Measurements from ENCODE around the gene PMFBP1.

Gene PMFBP1

GRCh38 chr16:72172105-72173034 is at the start of gene PMFBP1:
PMFBP1 (minus strand) TSS chr16:72172155; CDS start chr16:72171208, 947 bp downstream.
- peak; percentile 55 for DNase-seq (ENCODE audit: low spot score)

- no peak for DNase-seq (ENCODE audit: low spot score)
Measured at GRCh38 chr16:72221630-72222024, 49.7 kb upstream of the PMFBP1 start.

- DNase-seq (ENCODE audit: low spot score): no peak
Measured at GRCh38 chr16:72220875-72221629, 49.1 kb upstream of the PMFBP1 start.

GRCh38 chr16:72219282-72219681 is 47.3 kb upstream of the PMFBP1 start:
- no peak for DNase-seq (ENCODE audit: low spot score)

DNA sequence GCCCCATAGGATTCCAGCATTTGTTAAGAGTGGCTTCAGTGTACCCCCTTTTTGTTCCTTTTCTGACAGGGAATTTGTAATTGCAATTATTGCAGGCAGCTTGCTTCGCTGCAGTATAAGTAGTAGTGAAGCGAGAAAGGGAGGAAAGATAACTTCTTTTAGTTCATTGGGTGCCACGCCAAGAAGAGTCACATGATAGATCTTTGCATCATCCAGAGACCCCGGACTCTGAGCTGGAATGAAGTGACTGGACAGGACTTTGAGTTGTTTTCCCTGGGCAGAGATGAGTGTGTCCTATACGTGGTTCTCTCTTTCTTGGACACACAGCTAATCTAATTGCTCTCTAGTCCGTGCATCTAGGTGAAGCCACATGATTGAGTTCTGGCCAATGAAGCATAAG is 44.8 kb upstream of the PMFBP1 start:
- no peak for DNase-seq (ENCODE audit: low spot score)

DNA sequence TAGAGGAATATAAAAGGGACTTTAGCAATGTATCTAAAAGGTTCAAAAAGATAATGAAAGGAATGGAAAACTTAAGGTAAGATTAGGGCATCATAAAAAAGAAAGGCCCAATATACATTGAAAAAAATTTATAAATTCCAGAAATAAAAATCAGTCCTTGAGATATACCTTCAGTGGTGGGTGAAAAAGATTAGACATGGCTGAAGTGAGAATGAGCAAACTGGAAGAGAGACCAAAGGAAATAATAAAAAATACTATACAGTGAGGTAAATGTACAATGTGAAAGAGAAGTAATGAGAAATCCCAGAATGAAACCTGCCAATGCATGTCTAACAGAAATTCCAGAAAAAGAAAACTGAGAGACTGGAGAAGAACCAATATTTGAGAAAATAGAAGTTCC is 42.9 kb upstream of the PMFBP1 start:
- DNase-seq (ENCODE audit: low spot score): no peak

DNA sequence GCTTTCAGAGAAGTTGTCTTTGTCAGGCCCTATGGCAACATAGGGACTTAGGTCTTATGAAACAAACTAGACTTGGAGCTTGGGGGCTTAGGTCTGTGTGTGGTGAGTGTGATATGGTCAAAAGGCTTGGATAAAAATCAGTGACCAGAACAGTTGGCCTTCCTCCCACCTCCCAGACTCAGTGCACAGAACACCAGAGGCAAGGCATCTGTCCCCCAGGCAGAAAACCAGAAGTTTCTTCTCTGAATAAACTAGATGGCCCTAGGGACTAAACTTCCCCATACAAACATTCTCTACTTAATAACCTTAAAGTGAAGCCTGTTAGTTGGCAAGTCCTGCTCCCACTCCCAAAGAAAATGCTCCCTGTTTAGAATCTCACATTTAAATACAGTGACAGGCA is 39.2 kb upstream of the PMFBP1 start:
- DNase-seq (ENCODE audit: low spot score): no peak

- DNase-seq (ENCODE audit: low spot score): no peak
Measured at GRCh38 chr16:72210555-72210954, 38.6 kb upstream of the PMFBP1 start.

DNA sequence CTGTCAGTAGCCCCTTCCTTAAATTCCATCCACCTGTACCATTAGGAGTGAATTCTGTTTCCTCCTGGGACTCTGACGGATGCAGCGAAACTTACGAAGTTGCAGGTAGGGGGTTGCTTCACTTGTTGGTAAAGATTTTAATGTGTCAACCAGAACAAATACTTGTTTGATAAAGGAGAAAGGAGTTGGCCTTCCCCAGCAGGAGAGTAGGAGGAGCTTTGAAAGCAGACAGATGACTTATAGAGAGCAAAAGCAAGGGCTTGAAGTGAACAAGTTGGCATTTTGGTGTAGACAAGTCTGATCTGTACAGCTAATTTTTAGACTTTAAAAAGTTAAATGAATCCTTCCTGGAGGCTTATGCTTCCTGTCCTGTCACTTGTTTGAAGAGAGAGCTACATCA is 38.1 kb upstream of the PMFBP1 start:
- no peak for DNase-seq (ENCODE audit: low spot score)

- no peak for DNase-seq (ENCODE audit: low spot score)
Measured at GRCh38 chr16:72206299-72206698, 34.3 kb upstream of the PMFBP1 start.

- DNase-seq (ENCODE audit: low spot score): peak; percentile 26
Measured at GRCh38 chr16:72203401-72203800, 31.4 kb upstream of the PMFBP1 start.

GRCh38 chr16:72202014-72202413 is 30.1 kb upstream of the PMFBP1 start:
- no peak for DNase-seq (ENCODE audit: low spot score)

DNA sequence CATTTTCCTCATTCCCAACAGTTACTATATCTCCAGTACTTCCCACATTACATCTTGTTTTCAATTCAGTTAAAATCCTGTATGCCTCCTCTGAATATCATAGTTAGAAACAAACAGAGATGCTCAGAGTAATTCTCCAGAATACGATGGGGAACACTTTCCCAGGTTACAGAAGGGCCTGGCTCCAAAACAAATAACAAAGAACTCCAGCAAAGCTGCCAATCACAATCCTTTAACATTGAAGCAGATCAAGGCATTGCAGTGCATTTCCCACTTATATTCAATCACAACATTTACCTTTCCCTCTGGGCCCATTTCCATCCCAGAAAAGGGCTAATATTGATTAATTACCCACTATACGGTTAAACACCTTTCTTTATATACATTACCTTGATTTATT is 29.4 kb upstream of the PMFBP1 start:
- no peak for DNase-seq (ENCODE audit: low spot score)

- no peak for DNase-seq (ENCODE audit: low spot score)
Measured at GRCh38 chr16:72199761-72200337, 27.9 kb upstream of the PMFBP1 start.

DNA sequence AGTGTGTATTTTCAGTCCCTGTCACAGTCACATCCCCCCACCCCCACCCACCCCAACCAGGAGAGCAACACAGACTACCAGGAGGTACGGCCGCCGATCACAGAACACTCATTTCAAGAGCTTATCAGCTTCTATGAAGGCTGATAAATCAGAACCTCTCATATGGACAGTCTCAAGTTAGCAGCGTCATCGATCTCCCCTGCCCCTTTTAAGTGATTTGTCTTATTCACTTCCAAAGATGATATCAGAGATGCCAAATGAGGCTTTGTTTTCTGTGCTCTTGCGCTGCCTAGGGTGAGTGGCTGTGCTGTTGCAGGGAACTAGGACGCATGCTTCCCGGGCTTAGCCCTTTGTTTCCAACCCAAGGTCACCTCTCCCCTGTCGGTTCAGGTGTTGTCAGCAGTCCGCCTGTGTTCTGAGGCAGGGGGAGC is 26.8 kb upstream of the PMFBP1 start:
- no peak for DNase-seq (ENCODE audit: low spot score)

DNA sequence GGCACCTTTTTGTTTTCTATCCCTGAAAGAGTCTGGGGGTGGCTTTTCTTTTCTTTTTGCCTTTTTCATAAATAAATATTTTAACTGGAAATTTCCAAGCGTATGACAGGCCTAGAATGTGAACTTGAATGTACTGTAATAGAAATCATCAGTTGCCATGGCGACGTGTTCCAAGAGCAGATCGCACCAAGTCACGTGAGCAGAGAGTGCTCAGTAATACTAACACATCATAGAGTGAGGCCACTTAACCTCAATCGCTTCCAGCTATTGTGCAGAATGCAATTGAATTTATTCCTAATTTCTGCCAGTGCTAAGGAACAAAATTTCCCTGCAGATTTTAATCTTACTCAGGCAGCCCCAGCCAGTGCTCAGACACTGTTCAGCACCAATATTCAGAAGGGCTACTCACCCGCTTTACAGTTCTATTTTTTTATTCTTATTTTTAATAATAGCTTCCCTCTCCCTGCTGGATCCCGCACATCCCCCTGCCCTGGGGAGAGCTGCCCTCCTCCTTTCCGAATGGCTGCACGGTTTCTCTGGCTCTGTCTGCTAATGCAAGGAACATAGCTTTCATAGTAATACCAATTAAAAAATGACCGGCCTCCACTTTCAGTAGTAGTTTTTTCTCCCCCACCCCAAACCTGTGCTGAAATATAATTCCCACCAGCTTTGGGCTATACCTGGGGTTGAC is 26.2 kb upstream of the PMFBP1 start:
- peak; percentile 72 for DNase-seq (ENCODE audit: low spot score)

DNA sequence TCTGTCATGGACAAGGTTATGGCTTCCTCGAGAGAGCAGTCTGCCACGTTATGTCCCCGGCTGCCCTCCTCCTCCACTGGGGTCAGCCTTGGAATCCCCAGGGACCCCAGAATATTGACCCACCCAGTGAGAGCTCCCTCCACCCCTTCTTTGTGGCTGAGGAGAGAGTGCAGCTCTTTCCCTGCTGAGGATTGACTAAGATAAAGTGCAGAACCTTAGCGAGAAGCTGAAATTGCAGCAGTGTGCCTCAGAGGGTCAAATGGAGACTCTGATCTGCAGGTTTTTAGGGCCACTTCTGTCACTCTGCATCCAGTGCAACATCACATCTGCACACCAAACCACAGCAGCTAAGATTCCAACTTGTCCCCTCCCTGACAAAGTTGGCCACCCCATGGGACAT is 25.6 kb upstream of the PMFBP1 start:
- DNase-seq (ENCODE audit: low spot score): no peak

GRCh38 chr16:72195609-72196008 is 23.7 kb upstream of the PMFBP1 start:
- DNase-seq (ENCODE audit: low spot score): no peak

GRCh38 chr16:72191551-72191950 is 19.6 kb upstream of the PMFBP1 start:
- no peak for DNase-seq (ENCODE audit: low spot score)

DNA sequence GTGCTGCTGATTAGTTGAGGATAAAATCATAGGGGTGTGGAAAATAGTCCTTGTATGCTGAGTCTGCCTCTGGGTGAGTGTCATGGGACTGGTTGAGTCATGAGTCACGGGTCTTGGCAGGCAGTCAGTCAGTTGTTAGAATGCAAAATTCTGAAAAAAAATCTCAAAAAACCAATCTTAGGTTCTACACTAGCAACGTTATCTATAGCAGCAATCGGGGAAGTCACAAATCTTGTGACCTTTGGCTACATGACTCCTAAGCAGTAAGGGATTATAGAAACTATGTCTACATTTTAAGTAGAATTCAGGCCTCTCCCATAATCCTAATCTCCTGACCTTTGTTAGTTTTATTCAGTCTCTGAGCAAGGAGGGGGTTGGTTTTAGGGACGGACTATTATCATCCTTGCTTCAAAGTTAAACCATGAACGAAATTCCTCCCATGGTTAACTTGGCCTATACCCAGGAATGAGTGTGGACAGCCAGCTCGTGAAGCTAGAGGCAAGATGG is 18.0 kb upstream of the PMFBP1 start:
- peak; percentile 13 for DNase-seq (ENCODE audit: low spot score)

DNA sequence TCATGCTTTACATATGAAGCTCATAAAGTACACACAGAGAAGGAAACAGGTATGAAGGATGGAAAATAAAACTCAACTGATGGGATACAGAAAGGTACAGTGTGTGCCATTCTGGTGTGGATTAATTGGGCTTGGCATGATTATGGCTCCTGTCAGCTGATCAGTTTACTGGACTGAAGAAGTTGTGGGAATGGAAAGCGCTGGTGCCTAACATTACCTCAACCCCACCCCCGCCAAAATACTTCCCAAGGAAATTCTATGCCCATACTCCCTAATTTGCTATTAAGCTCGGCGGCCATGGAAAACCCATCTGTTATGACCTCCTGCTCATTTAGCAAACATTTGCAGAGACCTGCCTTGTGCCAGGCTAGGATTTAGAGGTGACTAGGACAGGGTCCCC is 16.6 kb upstream of the PMFBP1 start:
- no peak for DNase-seq (ENCODE audit: low spot score)

GRCh38 chr16:72187551-72187950 is 15.6 kb upstream of the PMFBP1 start:
- DNase-seq (ENCODE audit: low spot score): no peak
